GM19372 (cell line): Measurements from ENCODE around the gene MUL1.
A peak's percentile ranks its signal among the peaks of the same experiment; 100 is the strongest.

ENCODE experiments used
- ATAC-seq: cut with Tn5 transposase; IDR thresholded peaks from one replicate; pipeline ENCODE4 v1.9.1; 2021; ENCODE audit warnings: mild to moderate bottlenecking, low read depth, moderate library complexity; ENCODE audit not compliant: unreplicated experiment

Gene MUL1, protein sequence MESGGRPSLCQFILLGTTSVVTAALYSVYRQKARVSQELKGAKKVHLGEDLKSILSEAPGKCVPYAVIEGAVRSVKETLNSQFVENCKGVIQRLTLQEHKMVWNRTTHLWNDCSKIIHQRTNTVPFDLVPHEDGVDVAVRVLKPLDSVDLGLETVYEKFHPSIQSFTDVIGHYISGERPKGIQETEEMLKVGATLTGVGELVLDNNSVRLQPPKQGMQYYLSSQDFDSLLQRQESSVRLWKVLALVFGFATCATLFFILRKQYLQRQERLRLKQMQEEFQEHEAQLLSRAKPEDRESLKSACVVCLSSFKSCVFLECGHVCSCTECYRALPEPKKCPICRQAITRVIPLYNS

DNA sequence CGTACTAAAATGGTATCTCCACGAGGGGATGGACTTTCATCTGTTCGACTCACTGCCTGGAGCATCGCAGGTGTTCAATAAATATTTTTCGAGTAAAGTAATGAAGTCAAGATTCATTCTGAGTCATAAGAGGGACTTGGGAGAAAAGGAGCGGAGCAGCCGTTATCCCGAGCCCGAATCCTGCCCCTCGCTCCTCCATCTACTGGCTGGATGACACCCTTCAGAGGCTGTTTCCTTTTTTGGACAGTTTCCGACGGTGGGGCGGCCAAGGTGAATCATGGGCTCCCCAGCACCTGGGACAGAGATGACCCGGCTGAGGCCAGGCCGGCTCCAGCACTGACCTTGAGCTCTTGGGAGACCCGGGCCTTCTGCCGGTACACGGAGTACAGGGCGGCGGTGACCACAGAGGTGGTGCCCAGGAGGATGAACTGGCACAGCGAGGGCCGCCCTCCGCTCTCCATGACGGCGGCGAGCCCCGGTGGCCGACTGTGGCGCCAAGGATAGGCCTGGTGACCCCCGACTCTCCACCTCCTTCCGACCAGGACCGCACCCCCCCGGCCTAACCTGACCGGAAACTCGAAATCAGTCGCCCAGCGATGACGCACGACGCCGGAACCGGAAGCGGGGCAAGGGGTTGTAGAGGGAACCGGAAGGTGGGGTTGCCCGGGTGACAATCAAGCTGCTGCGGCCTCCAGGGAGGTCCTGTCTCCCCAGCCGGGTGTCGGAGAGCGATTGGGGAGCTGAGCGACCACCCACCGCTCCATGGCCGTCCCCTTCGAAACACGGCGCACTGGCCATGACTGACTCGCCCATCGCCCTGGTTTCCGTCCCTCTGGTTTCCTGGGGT, at the start of gene MUL1:
TSS of gene MUL1 (minus strand) at position 588 of the 847 bp plus-strand sequence. CDS start at position 461, 127 bp downstream.
- peak; percentile 92 for ATAC-seq

DNA sequence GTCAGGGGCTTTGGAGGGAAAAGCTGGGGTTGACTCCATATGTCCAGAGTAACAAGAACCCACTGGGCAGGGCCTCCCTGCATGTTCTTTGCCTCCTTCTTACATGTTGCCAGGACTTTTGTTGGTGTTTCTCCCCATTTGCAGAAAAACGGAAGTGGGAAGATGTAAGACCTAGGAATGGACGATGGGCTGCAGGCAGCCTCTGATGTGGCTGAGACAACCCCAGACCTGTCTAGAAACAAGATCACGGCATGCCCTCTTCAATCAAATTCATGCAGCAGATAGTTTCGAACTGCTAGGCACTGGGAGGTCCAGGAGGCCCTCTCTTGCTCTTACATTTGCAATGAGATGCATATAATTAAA, 47.8 kb upstream of the MUL1 start:
- no peak for ATAC-seq

DNA sequence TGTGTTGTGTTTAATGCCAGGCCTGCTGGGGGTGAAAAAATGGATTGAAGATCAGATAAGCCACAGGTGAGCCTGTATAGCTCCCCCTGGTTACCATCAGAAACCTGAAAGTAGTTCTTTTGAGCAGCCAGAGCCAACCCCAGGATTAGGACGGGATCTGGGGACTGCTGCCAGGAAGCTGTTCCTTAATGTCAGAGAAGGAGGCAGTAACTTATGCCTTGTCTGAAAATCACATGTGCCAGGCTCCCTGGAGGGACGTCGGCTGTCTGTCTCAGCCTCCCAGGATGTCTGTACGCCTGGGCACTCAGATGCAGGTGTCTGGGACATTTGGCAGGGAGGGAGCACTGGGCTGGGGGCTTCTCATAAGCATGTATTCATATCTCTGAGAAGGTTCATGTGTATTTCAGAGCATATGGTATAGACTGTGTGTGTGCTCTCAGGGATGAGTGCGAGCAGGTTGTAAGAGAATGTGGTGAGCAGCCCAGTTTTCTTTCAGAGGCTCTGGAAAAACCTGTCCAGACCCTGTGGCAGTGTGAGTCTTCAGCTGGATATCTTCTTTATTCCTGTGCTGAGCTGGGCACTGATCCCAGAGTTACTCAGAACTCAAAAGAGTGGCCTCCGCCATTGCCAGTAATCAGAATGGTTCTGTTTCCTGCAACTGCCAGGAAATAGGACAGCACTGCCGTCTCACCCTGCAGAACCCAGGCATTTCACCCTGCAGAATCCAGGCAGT, 47.2 kb upstream of the MUL1 start:
- ATAC-seq: no peak

DNA sequence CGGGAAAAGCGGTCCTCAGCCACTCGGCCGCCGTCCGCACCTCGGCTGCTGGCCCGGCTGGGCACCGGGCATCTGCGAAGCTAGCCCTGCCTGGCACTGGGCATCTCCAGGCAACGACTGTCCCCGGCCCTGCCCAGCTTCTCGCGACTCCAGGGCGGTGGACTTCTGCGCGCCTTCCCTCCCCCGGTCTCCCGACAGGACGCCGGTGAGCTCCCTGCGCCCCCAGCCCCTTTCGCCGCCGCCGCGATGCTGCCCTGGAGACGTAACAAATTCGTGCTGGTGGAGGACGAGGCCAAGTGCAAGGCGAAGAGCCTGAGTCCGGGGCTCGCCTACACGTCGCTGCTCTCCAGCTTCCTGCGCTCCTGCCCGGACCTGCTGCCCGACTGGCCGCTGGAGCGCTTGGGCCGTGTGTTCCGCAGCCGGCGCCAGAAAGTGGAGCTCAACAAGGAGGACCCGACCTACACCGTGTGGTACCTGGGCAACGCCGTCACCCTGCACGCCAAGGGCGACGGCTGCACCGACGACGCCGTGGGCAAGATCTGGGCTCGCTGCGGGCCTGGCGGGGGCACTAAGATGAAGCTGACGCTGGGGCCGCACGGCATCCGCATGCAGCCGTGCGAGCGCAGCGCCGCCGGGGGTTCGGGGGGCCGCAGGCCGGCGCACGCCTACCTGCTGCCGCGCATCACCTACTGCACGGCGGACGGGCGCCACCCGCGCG, 44.9 kb upstream of the MUL1 start:
- no peak for ATAC-seq

DNA sequence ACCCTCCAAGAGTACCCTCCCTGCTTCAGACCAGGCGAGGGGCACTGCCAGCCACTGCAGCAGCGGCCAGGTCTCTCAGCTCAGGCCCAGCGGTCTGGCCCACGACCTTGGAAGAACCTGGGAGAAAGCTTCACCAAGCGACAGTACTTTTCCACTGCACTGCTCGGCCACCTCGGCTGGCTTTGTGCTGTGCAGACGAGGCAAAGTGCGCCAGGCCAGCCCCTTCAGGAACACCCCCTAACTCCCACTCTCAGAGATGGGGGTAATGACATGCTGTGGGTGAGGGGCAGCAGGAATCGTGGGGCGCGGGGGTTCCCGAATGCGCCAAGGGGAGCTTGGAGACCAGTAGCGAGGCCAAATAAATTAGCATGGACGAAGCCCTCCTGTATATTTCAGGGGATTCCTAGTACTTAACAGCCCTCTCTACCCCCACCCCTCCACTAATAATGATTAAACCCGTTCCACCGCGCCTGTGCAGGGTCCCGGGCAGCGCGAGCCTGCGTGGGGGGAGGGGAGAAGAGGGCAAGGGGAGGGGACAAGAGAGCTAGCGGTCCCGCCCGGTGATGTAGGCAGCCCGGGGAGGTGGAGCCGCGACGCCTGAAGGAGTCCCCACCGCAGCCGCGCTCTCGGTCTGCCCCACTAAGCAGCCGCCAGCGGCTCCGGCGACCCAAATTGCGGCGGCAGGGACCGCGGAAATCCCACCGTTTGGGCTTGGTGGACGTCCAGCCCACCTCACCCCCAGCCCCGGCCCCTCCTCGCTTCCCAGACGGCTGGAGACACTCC, 44.2 kb upstream of the MUL1 start, which contains the start of gene FAM43B:
TSS of gene FAM43B (plus strand) at position 629 of the 783 bp plus-strand sequence. CDS start 401 bp downstream, outside the sequence.
- no peak for ATAC-seq

DNA sequence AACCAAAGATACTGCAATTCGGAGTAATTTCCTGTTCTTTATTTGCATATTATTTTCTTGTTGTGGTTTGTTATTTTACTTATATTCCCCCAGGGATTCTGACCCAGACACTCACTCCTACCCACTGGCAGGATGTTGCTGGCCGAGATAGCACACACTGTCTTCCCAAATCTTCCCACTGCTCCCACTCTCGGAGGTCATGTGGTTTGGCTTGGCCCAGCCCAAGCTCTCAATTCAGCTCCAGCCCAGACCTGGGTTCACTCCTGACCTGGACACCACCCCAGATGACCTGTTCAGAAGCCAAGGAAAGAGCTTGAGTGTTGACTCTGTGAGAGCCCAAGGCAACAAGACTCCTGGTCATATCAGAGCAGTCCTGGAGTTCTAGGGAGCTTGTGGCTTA, 43.2 kb upstream of the MUL1 start:
- no peak for ATAC-seq

DNA sequence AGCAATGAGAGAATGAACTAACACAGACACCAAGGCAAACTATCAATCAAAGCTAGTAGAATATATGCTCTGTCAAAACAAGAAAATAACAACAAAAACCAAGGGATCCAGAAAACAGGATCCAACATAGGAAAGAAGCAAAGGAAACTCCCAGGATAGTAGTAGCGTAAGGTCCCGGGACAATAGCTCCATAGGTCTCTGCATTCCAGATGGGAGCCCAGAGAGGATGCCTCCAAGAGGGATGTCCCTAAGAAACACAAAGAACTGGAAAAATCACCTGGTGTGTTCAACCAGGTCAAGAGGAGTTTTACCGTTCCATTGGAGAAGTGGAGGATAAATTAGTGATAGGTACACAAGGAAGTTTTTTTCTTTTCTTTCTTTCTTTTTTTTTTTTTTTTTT, 38.7 kb upstream of the MUL1 start:
- no peak for ATAC-seq

DNA sequence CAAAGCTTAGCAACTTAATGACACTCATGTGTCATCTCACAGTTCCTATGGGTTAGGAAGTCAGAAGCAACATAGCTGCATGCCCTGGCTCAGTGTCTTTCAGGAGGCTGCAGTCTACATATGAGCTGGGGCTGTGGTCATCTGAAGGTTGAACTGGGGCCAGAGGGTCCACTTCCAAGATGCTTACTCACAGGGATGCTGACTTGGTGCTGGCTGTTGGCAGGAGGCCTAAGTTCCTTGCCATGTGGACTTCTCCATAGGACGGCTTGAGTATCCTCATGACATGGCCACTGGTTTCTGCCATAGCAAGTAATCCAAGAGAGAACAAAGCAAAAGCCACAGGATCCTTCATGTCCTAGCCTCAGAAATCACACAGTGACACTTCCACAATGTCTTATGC, 32.3 kb upstream of the MUL1 start:
- ATAC-seq: no peak

DNA sequence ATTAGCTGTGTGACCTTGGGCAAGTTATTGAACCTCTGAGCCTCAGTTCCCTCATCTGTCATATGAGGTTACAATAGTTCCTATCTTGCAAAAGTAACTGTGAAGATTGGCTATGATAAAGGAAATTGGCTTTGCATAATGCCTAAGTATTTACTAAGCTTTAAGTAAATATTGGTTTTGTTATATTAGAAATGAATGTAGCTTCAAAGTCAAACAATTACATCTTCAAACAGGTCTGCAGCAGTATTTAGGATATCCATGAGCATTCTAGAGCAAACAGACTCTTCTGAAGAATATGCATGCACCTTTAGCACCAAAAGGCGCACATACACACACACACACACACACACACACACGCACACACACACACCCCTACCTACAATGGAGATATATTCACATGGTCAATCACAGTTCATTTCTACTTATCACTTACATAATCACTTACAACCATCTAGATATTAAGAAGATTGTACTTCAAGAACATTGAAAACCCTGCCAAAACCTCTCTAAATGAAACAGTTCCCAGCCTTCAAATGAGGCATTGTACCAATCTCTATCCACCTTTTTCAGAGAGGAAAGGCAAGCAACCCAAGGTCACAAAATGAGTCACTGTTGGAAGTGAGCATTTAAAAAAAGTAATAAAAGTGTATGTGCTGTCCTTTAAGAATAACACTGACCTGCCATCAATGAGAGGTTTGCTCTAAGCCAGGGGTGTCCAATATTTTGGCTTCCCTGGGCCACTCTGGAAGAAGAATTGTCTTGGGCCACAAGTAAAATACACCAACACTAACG, 31.0 kb upstream of the MUL1 start:
- no peak for ATAC-seq

DNA sequence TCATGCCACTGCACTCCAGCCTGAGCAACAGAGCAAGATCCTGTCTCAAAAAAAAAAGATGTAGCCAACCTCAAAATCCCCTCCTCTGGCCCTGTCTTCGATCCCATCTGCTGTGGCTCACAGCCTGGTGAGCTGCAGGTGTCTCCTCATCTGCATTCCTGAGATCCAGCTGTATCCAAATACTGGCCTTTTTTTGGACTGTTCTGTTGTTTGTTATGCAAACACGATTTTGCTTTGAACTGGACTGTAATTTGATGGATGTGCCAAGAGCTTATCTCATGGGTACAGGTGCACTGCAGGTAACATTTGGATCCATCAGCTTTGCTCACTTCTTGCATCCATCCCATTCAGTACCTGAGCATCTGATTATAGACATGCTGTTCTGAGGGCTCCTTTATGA, 30.3 kb upstream of the MUL1 start:
- ATAC-seq: no peak

DNA sequence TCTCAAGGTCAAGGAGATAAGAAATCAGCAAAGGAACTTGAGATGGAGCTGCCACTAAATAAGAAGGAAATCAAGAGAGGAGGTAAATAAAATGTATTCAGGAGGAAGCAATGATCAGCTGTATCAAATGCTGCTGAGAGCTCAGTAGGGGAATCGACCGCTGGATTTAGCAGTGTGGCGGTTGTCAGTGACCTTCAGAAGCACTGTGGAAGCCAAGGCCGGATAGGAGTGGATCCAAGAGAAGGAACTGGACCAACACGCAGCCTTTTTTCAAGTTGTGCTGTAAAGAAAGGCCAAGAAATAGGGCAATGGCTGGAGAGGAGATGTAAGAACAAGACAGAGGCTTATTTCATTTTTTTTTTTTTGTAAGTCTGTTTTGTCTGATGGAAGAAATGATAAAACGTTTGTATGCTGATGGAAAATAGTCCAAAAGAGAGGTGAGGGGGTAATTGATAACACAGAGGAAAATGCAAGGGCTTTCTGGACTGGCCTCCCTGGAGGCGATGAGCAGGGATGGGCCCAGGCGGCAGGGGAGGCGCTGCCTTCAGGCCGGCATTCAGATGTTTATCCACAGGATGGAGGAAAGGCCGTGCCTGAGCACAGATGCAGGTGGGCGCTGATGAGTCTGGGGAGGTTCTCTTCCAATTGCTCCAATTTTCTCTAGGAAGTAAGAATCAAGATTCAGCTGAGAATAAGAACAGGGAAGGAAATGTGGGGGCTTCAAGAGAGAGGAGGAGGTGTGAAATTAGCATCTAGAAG, 26.9 kb upstream of the MUL1 start:
- no peak for ATAC-seq

DNA sequence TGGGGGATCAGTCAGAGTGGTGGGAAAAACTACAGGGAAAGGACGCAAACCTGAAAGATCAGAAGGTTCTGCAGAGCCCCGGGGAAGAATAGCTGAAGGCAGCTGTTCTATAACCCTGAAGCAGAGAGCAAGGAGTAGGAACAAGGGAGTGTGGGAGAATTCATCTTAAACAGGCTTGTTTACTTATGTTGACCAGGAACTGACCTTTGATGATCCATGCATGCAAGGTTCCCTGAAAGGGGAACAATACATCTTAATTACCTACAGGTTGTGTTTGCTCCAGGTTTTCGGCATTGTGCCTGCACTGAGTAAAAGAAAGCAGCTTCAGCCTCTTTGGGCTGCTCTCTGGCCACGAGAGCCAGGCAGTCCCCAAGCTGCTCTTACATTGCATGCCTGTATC, 25.7 kb upstream of the MUL1 start:
- ATAC-seq: no peak

DNA sequence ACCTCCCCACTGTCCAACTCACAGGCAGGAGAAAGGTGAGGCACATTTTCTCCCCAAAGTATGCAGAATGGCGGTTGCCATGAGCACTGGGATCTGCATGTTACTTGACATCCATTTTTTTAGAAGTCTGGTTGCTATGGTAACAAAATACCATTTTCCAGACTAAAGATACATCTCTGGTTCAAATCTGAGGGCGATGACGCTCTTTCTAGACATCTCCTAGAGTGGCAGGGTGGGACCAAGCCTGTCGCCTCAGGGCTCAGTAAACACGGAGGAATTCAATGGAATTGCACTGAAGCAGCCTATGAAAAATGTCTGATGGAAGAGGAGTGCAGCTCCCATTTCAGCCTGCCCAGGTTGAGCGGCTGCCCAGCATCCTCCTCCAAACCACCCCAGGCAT, 22.9 kb upstream of the MUL1 start:
- no peak for ATAC-seq

DNA sequence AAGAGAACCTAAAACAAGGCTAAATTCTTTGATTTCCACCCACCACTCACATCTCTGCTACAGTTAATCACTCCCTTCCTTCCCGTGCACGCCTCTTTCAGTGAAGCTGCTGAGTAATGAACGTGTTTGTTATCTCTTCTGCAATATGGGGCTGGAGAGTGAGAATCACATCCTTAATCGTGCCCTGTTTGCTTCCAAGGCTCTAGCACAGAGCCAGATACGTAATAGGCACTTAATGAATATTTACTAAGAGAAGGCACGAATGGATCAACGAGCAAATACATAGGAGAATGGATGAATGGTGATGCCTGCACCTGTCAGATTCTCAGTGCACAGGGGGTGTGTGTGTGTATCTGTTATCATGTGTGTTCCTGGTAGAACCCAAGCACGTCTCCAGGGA, 22.4 kb upstream of the MUL1 start:
- no peak for ATAC-seq

DNA sequence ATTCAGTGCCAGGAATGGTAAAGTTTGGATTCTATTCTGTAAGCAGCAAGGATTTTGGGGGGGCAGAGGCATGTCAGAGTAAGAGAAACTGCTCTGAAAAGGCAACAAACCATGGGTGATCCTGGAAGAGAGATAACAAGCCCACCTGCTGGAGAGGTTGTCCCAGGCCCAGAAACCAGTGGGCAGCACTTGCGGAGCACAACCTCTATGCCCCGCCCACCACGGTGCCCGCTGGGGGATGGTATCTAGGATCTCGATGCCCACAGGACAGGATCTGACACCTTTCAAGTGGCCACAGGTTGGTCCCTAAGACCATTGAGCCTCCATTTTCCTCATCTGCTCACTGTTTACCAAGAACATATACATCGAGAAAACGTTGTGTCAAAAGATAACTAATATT, 20.3 kb upstream of the MUL1 start:
- ATAC-seq: no peak

DNA sequence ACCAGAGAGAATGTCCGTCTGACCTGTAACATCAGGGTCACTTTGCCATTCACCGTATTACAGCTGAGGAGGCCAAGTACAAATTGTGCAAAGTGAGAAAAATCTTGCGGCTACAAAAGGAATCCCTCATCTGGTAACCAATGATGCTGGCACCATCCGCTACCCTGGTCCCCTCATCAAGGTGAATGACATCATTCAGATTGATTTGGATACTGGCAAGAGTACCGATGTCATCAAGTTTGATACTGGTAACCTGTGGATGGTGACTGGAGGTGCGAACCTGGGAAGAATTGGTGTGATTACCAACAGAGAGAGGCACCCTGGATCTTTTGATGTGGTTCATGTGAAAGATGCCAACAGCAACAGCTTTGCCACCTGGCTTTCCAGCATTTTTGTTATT, 18.3 kb upstream of the MUL1 start:
- no peak for ATAC-seq

DNA sequence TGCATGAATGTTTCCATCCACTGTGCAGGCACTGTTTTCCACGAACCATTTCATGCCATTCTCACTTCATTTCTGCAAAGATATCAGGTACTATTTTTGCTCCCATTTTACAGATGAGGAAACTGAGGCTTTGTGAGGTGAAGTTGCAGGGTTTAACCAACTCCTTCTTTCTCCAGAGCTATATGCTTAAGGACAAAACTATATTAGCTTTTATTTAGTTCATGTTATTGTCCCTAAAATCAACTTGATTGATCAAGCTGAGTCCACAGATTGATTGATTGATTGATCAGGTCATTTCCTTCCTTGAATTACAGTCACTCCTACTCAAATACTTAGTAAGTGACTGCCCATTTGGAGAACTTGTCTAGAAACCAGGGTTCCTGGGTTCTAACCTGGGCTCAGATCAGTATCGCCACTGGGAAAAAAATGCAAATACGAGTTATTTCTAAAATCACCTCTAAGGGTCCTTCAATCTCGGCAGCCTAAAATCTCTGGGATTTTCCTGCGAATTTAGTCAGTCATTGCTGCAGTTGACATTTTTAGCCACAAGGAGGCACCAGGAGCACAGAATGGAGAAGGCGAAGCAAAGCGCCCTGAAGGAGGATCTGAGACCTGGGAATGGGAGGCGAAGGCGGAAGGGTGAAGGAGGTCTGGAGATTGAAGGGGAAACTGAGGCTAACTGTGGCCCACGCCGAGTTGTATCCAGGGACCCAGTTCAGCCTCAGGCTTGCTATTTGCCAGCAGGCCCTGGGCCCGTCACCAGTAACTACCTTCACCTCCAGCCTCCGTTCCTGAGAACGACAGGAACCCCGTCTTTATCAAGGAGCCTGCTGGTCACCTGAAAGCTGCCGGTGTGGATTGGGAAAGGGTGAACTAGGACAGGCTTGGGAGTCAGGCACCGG, 14.3 kb upstream of the MUL1 start:
- no peak for ATAC-seq
